DMS153 (cell line): Measurements from ENCODE around the gene CEACAM19.
"Not testable (repeated sequence)": the region's sequence is repeated elsewhere in the genome, so short reads cannot be mapped to it uniquely, and the experiment has no call there.

Experiments
- DNase-seq: peaks from one replicate; lab custom pipeline; 2025; lab: John Stamatoyannopoulos, UW

The CEACAM19 gene

DNA sequence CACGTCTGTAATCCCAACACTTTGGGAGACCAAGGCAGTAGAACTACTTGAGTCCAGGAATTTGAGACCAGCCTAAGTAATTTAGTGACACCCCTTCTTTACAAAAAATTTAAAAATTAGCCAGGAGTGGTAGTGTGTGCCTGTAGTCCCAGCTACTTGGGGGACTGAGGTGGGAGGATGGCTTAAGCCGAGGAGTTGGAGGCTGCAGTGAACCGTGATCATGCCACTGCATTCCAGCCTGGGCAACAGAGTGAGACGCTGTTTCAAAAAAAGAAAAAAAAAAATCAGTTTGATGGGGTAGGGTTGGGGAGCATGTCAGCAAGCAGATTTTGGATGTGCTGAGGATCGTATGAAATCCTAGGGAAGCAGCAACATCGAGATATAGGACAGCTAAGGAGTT, 4.2 kb downstream of the CEACAM19 start:
- no peak for DNase-seq

DNA sequence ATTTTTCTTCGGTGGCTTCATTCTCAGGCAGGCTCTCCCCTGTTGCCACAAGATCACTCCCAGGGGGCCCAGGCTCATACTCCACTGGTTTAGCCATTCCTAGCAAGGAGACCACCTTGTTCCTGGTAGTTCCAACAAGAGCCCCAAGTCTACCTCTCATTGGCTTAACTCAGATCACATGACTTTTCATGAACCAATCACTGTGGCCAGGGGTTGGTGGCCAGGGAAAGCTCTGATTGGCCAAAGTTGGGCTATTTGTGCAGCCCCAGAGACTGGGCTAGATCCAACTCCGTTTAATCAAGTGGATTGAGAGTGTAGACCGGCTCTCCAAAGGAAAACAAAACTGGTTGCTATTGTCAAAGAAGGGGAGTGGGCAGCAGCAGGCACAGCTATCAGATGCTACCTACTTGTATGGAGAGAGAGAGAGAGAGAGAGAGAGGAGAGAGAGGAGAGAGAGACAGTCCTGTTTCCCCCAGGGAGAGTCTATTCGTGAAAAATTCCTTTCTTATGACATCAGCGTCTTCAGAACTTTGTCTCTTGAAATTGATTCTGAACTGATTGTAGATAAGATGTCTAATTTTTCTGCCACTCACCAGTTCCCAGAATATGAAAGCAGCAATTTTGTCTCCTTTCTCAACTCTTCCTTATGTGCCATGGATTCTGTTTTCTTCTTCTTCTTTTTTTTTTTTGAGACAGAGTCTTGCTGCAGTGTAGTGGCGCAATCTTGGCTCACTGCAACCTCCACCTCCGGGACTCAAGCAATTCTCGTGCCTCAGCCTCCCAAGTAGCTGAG, 5.9 kb downstream of the CEACAM19 start:
- DNase-seq: no peak

DNA sequence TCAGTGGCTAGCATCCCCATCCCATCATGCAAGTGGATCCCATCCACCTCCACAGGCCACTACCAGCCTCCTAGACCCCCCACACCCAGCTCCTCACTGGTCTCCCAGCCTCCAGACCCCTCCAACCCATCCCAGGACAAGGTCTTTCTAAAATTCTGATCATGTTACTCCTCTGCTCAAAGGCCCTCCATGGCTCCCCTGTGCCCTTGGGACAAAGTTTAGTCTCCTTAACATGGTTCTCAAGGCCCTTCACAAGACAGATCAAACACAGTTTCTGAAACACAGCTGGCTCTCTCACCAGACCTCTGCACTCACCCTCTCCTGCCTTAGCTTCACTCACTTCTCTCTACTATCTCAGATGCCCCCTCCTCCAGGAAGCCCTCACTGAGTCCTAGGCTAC, 9.3 kb downstream of the CEACAM19 start:
- DNase-seq: no peak

DNA sequence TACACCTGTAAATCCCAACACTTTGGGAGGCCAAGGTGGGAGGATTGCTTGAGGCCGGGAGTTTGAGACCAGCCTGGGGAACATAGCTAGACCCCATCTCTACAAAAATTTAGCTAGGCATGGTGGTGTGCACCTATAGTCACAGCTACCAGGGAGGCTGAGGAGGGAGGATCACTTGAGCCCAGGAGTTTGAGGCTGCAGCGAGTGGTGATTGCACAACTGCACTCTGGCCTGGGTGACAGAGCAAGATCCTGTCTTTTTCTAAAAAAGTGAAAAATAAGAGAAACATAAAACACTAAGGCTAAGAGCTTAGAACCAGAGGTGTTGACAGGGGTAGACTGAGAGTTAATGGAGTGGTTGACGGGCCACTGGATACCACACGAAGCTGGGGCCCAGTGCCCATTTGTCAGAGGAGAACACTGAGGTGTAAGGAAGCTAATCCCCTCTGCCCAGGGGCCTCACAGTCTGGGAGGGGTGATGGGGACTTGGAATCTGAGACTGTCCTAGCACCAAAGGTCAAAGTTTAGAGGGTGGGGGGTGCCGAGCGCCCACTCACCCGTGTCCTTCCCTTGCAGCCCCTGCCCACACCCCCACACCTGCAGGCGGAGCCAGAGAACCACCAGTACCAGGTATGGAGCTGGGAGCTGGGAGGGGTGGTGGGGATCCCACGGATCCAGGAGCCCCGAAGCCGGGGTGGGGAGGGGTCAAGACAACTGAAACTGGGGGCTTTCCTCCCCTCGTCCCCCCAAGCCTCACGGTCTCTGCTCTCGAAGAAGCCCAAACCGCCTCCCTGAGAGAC, 10.9 kb downstream of the CEACAM19 start:
- no peak for DNase-seq

DNA sequence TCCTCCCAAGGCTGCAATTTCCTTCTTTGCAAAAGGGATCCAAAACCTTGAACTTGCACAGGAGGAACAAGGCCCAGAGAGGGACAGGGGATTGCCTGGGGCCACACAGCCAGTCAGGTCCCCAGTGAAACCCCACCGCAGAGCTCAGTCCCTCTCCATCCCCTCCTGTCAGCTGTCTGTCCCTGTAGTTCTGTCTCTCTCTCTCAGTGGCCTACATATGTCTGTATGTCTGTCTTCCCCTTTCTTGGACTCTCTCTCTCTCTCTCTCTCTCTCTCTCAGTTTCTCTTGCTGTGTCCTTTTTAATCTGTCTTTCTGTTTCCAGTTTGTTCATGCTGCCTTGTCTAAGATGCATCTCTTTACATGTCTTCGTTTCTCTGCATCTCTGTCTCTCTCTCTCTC, 11.5 kb downstream of the CEACAM19 start:
- DNase-seq: no peak

DNA sequence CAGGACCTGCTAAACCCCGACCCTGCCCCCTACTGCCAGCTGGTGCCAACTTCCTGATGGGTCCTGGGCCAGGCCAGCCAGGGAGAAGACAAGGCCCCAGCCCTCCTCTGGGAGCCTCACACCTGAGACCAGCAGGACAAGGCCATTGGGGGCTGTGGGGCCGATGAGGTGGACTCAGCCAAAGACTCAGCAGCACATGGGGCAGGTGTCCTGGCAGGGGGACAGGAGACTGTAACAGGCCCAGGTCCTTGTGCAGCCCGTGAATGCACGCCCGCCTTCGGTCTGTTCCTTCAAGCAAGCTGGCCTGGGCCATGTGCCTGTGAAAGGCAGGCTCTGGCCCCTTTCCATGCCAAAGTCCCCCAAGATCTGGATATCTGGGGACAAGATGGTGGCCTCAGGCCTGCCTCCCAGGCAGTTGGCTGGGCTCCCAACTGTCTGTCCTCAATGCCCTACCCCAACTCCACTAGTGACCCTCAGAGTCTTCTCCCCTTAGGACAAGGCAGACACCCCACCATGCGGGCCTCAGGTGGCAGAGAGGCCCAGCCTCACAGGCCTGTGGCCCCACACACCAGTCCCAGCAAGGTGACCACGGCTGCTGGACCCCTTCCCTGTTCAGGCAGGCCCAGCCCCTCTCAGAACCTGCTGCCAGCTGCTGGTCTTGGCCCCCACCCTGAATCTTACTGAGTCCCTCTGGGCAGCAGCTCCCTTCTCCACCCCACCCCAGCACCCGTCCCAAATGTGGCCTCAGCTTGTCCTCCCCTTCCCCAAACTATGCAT, 12.3 kb downstream of the CEACAM19 start:
- DNase-seq: no peak

DNA sequence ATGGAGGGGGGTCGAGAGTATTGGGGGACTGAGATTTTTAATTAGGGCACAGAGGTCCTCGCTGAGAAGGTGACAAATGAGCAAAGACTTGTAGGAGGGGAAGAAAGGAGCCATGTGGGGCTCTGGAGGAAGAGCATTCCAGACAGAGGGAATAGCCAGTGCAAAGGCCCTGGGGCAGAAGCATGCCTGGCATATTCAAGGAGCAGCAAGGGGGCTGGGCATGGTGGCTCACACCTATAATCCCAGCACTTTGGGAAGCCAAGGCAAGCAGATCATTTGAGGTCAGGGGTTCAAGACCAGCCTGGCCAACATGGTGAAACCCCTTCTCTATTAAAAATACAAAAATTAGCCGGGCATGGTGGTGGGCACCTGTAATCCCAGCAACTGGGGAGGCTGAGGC, 13.1 kb downstream of the CEACAM19 start:
- not testable (repeated sequence) for DNase-seq

DNA sequence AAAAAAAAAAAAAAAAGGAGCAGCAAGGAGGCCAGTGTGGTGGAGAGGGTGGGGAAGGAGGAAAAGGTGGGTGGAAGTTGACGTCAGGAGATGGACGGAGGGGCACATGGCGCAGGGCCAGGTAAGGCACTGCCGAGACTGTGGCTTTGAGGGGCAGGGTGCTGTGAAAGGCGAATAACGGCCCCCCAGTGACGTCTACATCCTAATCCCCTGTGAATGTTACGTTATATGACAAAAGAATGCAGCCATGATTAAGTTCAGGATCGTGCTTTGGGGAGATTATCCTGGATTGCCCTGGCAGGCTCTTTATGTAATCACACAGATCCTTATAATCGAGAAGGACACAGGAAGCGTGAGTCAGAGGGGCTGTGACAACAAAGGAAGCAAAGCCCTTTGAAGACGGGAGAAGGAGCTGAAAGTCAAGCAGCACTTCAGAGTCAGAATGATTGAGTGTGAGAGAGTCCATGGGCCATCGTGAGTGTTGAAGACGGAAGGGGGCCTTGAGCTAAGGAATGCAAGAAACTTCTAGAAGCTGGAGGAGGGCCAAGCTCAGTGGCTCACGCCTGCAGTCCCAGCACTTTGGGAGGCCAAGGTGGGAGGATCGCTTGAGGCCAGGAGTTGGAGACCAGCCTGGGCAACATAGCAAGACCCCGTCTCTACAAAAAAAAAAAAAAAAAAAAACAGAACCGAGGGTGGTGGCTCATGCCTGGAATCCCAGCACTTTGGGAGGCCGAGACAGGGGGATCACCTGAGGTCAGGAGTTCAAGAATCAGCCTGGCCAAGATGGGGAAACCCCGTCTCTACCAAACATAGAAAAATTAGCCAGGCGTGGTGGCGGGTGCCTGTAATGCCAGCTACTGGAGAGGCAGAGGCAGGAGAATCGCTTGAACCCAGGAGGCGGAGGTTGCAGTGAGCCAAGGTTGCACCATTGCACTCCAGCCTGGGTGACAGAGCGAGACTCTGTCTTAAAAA, 13.9 kb downstream of the CEACAM19 start:
- DNase-seq: no peak

DNA sequence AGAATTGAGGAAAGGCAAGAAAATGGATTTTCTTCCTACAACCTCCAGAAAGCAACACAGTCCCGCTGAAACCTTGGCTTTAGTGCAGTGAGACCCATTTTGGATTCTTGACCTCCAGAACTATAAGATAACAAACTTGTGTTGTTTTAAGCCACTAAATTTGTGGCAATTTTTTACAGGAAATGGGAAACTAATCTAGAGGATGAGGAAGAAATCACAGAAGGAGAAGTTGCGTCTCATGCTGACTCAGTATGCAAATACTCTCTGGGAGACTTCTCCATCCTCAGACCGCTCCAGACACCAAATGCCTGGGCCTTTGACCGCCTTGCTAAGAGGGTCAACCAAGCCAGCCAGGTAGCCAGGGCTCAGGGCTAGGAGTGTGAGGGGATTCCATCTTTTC, 14.6 kb downstream of the CEACAM19 start:
- no peak for DNase-seq

DNA sequence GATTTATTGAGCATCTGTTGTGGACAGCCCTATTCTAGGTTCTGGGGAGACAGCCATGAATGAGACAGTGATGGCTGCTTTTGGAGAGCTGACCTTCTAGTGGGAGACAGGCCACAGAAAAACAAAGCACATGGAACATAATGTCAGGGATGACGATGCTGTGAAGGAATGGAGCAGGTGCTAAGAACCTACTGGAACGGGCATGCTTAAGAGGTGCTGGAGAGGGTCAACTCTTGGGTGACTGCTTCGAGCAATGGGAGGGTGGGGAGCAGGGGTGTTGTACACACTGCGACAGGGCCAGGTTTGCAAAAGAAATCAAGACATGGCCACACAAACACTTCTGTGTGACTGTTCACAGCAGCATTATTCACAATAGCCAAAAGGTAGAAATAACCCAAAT, 15.6 kb downstream of the CEACAM19 start:
- no peak for DNase-seq

DNA sequence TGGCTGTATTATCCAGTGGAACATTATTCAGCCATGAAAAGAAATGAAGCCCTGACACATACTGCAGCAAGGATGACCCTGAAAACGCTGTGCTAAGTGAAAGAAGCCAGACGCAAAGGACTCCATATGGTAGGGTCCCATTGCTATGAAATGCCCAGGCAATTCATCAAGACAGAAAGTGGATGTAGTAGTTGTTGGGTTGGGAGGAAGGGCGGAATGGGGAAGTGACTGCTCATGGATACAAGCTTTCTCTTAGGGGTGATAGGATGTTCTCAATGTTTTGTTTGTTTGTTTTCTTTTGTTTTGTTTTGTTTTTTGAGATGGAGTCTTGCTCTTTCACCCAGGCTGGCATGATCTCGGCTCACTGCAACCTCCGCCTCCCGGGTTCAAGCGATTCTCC, 16.6 kb downstream of the CEACAM19 start:
- DNase-seq: no peak

DNA sequence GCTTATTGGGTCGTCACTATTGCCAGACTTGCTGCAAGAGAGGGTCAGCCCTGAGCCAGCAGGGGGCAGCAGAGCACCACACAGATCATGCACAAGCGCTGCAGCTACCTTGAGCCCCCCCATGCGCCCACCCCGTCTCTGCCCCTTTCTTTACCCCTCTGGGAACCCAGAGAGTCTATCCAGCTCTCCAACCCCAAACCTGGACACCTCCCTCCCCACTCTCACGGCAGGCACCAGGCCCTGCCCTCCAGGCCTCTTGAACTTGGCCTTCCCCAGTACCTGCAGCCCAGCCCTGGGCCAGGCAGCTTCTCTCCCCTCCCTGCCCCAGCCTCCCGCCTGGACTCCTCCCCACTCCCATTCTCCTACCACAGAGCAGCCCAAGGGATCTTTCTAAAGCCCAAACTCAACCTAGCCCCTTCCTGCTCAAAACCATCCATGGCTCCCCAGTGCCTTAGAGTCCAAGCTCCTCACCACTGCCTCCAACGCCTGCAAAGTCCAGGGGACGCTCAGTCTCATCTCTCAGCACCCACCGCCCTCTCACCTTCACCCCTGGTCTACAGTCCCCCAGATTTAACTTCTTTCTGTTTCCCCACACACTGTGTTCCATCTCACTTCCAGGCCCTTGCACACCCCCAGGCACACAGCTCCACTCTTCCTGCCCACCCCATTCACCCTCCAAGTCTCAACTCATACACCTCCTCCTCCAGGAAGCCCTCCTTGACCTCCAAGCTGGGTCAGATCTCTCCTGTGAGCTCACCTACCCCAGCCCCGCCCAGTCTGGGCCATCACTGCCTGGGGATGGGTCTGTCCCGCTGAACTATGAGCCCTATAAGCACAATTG, 18.2 kb downstream of the CEACAM19 start:
- DNase-seq: peak; percentile 57

DNA sequence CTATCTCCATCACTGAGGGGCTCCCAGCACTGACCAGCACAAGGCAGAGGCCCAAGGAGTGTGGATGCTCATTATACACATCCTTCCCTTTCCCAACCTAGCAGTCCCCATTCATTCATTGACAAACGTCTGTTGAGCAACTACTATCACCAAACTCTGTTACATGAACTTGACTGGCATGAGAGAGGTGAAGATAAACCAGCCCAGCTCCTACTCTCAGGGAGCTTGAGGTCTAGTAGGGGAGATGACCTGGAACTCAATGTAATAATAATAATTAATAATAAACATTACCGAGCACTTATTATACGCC, 18.8 kb downstream of the CEACAM19 start:
- DNase-seq: no peak

DNA sequence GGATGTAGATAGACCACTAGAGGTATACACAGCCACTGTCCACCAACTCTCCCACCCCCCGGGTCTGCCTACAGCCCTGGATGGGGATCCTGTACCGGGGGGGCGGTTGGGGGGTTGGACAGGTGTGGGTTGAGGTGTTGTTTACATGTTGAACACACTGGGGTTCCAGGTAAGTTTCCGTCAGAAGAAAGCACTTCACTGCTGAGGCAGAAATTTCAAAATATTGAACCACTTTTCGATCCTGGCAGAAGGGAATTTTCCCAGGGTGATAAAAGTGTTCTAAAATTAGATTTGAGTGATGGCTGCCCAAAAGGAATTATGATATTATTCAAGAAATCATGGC, 21.1 kb downstream of the CEACAM19 start:
- DNase-seq: no peak

DNA sequence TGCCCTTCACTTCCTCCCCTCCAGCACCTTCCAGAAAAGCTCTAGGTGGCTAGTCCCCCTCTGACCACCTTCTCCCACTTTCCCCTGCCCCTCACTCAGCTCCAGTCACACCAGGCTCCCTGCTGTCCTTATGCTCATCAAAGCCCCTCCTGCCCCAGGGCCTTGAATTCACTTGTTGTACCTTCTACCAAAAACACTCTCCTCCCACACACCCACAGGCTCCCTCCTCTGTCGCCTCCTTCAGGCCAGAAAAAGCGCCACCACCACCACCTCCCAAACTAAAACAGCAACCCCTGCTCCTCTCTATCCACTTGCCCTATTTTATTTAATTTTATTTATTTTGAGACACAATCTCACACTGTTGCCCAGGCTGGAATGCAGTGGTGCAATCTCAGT, 22.9 kb downstream of the CEACAM19 start:
- DNase-seq: no peak

DNA sequence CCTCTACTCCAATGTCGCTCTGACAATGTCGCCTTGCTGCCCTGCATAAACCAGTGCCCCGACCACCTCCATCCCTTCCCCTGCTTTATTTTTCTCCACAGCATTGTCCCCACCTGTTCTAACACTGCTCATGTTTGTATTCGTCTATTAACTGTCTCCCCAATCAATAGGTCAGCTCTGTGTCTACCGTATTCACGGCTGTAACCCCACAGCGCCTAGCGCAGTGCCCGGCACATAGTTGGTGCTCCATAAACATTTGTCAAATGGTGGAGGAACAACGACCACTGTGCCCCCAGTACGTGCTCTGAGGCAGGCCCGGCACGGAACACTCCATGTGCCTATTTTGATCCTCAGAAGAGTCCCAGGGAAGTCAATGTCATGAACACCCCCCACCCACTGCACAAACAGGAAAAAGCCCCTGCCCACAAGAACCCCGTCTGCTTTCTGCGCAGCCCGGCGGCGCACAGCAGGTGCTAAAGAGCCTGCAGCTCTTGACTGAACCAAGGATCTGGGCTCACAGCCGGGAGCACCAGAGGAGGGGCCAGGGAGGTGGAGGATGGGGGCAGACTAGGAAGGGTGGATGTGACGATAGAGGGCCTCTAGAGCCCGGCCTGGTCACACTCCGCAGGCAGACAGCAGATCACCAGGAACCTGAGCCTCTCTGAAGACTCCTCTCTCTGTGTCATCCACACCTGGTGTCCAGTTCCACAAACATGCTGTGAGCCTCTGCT, 25.8 kb downstream of the CEACAM19 start:
- DNase-seq: peak; percentile 62

DNA sequence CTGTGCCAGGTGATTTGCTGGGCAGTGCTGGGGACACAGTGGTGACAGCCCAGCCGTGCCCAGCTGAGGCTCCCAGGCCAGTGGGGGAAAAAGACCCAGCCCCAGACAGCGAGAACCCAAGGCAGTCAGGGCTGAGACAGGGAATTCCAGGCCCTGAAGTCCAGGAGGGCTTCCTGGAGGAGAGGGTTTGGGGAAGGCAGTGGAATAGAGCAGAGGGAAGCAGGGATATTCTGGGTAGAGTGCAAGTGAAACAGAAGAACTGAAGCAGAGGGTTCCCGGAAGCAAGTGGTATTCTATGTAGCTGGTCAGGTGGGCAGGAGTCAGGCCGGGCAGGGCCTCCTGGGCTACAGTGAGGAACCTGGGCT, 26.4 kb downstream of the CEACAM19 start:
- DNase-seq: no peak

DNA sequence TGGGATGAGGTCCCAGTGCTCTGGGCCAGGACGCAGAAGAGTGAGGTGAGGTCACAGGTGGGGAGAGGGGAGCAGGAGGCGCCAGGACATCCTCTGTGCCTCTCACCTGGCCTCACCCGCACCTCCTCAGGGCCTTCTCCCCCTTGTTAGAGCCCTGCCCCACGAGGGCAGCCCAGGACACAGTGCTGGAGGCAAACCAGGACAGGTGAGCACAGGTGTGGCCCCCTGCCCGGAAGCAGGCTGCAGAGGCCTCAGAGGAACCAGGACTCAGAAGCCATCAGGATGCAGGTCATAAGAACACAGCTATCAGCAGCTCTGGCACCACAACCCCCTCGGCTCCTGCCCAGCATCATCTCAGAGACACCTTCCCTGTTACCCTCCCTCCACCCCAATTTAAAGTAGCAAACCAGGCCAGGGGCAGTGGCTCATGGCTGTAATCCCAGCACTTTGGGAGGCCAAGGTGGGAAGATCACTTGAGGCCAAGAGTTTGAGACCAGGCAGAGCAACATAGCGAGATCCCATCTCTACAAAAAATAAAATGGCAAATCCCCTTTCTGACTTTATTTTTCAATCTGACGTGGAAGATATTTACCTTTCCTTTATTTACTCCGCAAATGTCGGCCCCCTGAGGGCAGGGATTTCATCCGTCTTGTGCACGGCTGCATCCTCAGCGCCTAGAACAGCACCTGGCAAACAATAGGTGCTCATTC, 27.4 kb downstream of the CEACAM19 start, which contains the start of gene CEACAM16:
Gene CEACAM16 (plus strand): TSS at position 660 of the 710 bp plus-strand sequence. CDS start 2,306 bp downstream, outside the sequence.
- DNase-seq: no peak

DNA sequence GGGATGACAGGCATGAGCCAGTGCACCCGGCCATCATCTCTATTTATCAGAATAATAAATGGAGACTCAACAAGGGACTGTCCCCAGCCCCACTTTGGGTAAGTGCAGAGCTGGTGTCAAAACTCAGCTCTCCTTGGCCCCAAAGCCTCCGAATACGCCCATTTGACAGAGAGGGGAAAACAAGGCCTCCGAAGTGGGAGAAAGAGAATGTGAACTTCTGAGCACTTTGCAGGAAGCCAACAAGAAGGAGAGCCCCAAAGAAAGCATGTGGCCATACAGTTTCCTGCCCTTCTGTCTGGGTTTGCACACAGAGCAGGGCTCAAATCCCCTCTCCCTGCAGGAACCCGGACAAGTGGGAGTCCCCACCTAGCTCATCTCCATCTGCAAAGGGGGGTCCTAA, 29.3 kb downstream of the CEACAM19 start:
- no peak for DNase-seq
